ENCODE data around the gene PAWR. TPM values are rescaled to one million over a fixed set of nuclear protein-coding genes. Genes with fewer than 3 reads are reported as not detected.

The PAWR gene
- total RNA-seq, 1 experiment from 2014 or later = 176 TPM

- H3K27ac ChIP-seq (ENCODE audit: insufficient read length, low read depth, low read length) = peak overlapping the region; percentile 50
- no peak for TF ChIP-seq CTCF (conservative IDR thresholded peaks at IDR 0.05)
- peaks cover 19 to 26% (median 22%) of the 10 kb centered on the region in 3 experiments for H3K36me3 Mint-ChIP-seq (ENCODE audit: insufficient read depth in 1 of 3, low read depth in 3 of 3)
- no peak overlapping the region for H4K8ac ChIP-seq (replicated peaks; ENCODE audit: insufficient read length, low read depth, low read length)
- no peak overlapping the region for H2BK15ac ChIP-seq (ENCODE audit: low read depth, low read length)
- H2AK5ac ChIP-seq (ENCODE audit: insufficient read length, low read length) = no peak overlapping the region
- no peak overlapping the region for H3K4ac ChIP-seq (ENCODE audit: low read depth, low read length)
- H3K18ac ChIP-seq (ENCODE audit: insufficient read length, low read depth, low read length) = peak overlapping the region; percentile 78
- H4K20me1 ChIP-seq (ENCODE audit: control insufficient read depth, insufficient read depth, insufficient read length) = no peaks in the 10 kb centered on the region
- no peak overlapping the region for H2BK5ac ChIP-seq (ENCODE audit: insufficient read length, low read length)
- H3K4me2 ChIP-seq (ENCODE audit: insufficient read depth, insufficient read length, low read length) = peak overlapping the region; percentile 97
- H3K27ac Mint-ChIP-seq = peak overlapping the region; percentile 94 to 99 (median 96)
- no peaks in the 10 kb centered on the region for H3K27me3 ChIP-seq (ENCODE audit: insufficient read depth, low read length)
- H3K9me3 ChIP-seq (ENCODE audit: control insufficient read depth, low read depth, low read length) = no peaks in the 10 kb centered on the region
- H4K5ac ChIP-seq (ENCODE audit: insufficient read length, low read depth, low read length) = no peak overlapping the region
- H3K14ac ChIP-seq (ENCODE audit: insufficient read depth, low read length) = no peak overlapping the region; the same call in 1 of the 2 replicates
- H3K9ac ChIP-seq (ENCODE audit: extremely low read depth, insufficient read length, low read length) = peak overlapping the region; percentile 64
- H3K4me1 Mint-ChIP-seq = peaks cover 30 to 35% of the 10 kb centered on the region in 2 experiments
- no peak overlapping the region for H2BK20ac ChIP-seq (ENCODE audit: low read depth, low read length, poor library complexity, severe bottlenecking)
- peaks cover 19% of the 10 kb centered on the region for H3K23me2 ChIP-seq (ENCODE audit: insufficient read length, low read depth, low read length, poor library complexity, severe bottlenecking)
- H3K79me2 ChIP-seq (ENCODE audit: insufficient read depth, low read length) = peaks cover 27% of the 10 kb centered on the region; the same call in 1 of the 2 replicates
- WGBS (ENCODE audit: extremely low coverage, insufficient read length, low lambda C conversion rate) = no CpG with 5 or more reads among the region's 11 CpGs
- H3K79me1 ChIP-seq (ENCODE audit: insufficient read depth, low read depth, low read length, poor library complexity, severe bottlenecking) = no peaks in the 10 kb centered on the region
- no peak overlapping the region for H2BK12ac ChIP-seq (ENCODE audit: insufficient read length, low read depth, low read length)
- H3K9me3 Mint-ChIP-seq = peaks cover 0 to 3% of the 10 kb centered on the region in 2 experiments; a peak in 2 of 5 replicates
- peak overlapping the region; percentile 74 to 98 for H3K4me3 Mint-ChIP-seq
- no peak overlapping the region for H3K23ac ChIP-seq (ENCODE audit: insufficient read length, low read depth, low read length)
- no peak overlapping the region for H4K91ac ChIP-seq (ENCODE audit: insufficient read length, low read depth, low read length)
- DNase-seq = no peak
- no peak overlapping the region for H3K56ac ChIP-seq (ENCODE audit: insufficient read length, low read depth, low read length)
- no peak overlapping the region for H2BK120ac ChIP-seq (ENCODE audit: low read depth, low read length, poor library complexity, severe bottlenecking)
- H3K4me1 ChIP-seq (ENCODE audit: insufficient read depth, low read length) = peaks cover 3% of the 10 kb centered on the region; the same call in 1 of the 2 replicates
- H2AFZ ChIP-seq (ENCODE audit: low read length) = no peak overlapping the region
- H3K27me3 Mint-ChIP-seq (ENCODE audit: low read depth) = no peaks in the 10 kb centered on the region
- H3T11ph ChIP-seq (ENCODE audit: low read length) = no peak overlapping the region
Measured at GRCh38 chr12:79691511-79692248, 916 bp upstream of the PAWR start.
